Pancreas (tissue), 10 donors: ENCODE measurements around the gene DLG2. TPM values are rescaled to one million over a fixed set of nuclear protein-coding genes. Genes with fewer than 3 reads are reported as not detected.
"Not testable (repeated sequence)": the region's sequence is repeated elsewhere in the genome, so short reads cannot be mapped to it uniquely, and the experiment has no call there.

Experiments
- ATAC-seq, 4 donors: fragments of 200-7000 bp; cut with Tn5 transposase; one replicate each; pipeline versions ENCODE4 v1.8.0 to v1.9.1; 2020; ENCODE audit warnings: mild to moderate bottlenecking in 4 of 4, moderate library complexity in 4 of 4
- DNase-seq, 6 donors: peaks; one replicate each; pipeline ENCODE4 v3.0.0-alpha.2; 2020
- FAIRE-seq: peaks from 2 replicates; lab custom pipeline; 2012; peaks lifted over from hg19 to GRCh38; lab: Jason Lieb, UNC
- H3K27ac ChIP-seq, 4 donors: fragments of 200-600 bp; sonication (generic); 1 replicate in 3 of 4; 2 replicates in 1 of 4; pipeline versions ENCODE4 v1.5.0 to v1.8.0; 2020
- H3K27me3 ChIP-seq, 4 donors: fragments of 200-600 bp; one replicate each; pipeline ENCODE4 v1.8.0; 2021
- H3K36me3 ChIP-seq, 3 donors: fragments of 200-600 bp; sonication (generic) in 1 of 3; one replicate each; pipeline versions ENCODE4 v1.5.0 to v1.8.0; 2020 to 2021
- H3K4me1 ChIP-seq, 3 donors: fragments of 200-600 bp; one replicate each; pipeline ENCODE4 v1.8.0; 2021
- H3K4me3 ChIP-seq, 4 donors: fragments of 200-600 bp; sonication (generic) in 2 of 4; one replicate each; pipeline versions ENCODE4 v1.5.0 to v1.8.0; 2020 to 2021
- H3K9me3 ChIP-seq, 4 donors: fragments of 200-600 bp; one replicate each; pipeline ENCODE4 v1.8.0; 2021
- CTCF ChIP-seq, 4 donors: fragments of 200-600 bp; sonication (generic) in 3 of 4; IDR thresholded peaks; one replicate each; pipeline versions ENCODE4 v1.5.0 to v1.8.0; 2021; ENCODE audit warnings: antibody characterized with exemption in 4 of 4
- WGBS, 2 donors: extraction: QIAGEN DNeasy Blood & Tissue Kit; methylation state at CpG; one replicate each; pipeline ENCODE4 v1.1.7; 2013; 5-methylcytosine and 5-hydroxymethylcytosine counted together
- intact Hi-C, 3 donors: fragments of 100-400 bp; cut with DNase I; formaldehyde crosslinking; loops; one replicate each; pipeline versions ENCODE4 v1.11.1 to v1.14.2; 2022
- polyA plus RNA-seq, 2 donors: library from polyadenylated mRNA; stranded (reverse); fragments of 200-250 nt; gene quantifications; one replicate each; pipeline ENCODE4 v1.2.3, GENCODE V29; 2013
- total RNA-seq, 6 donors: library from RNA; stranded (reverse); fragmentation: NEBNext Ultra II Directional in 4 of 6; extraction: Animal tissue kit (Norgen Biotek cat#: 25700) in 4 of 6; gene quantifications; one replicate each; pipeline versions ENCODE4 v1.2.1 to v1.2.4, GENCODE V29; 2021 to 2023
- donor health status: healthy with polysubstance abuse.
- donor health status: DM: no; HTN: no; CAD: no; lungs with moderate emphysema.
- donor health status: DM: no; HTN: no; CAD: no.
- donor health status: control.
- donor health status: control.
- donor health status: Bipolar disorder and iron deficiency.
- donor health status: DM: yes; HTN: yes; CAD: no.
- donor health status: DM: no; HTN: no; CAD: no.
- donor health status: DM: no; HTN: no; CAD: no.
- donor health status: DM: yes; HTN: yes; CAD: no.

The DLG2 gene
- total and polyA plus RNA-seq, 8 donors, result 1.2 to 5.4 (median 3.6) TPM

- intact Hi-C loops, result no loop called here
- WGBS, 2 donors, result 45 to 54% methylated on average over 4 of the region's 4 CpGs
- ATAC-seq, result no peak
- no peak overlapping the region for H3K4me3 ChIP-seq
- no peaks in the 10 kb centered on the region for H3K27me3 ChIP-seq
- no peak for DNase-seq
- TF ChIP-seq CTCF (IDR thresholded peaks at IDR 0.05), result no peak
- no peaks in the 10 kb centered on the region for H3K4me1 ChIP-seq
- H3K36me3 ChIP-seq, result no peaks in the 10 kb centered on the region
- no peaks in the 10 kb centered on the region for H3K9me3 ChIP-seq
- no peak for FAIRE-seq
- H3K27ac ChIP-seq, result no peak overlapping the region
These were observed 395.6 kb downstream of the DLG2 start for GRCh38 chr11:85231588-85231987.

GRCh38 chr11:85229723-85230122 is 397.4 kb downstream of the DLG2 start:
- H3K36me3 ChIP-seq, FAIRE-seq, DNase-seq, H3K27ac ChIP-seq, H3K27me3 ChIP-seq, H3K4me3 ChIP-seq, H3K9me3 ChIP-seq, intact Hi-C loops, H3K4me1 ChIP-seq, ATAC-seq: not testable (repeated sequence)
- 93 to 100% methylated on average over 1 of the region's 1 CpG for WGBS, 2 donors

- WGBS, 2 donors, result 11 to 20% methylated on average over 2 of the region's 2 CpGs
- ATAC-seq (no peak), DNase-seq (no peak), FAIRE-seq (no peak)
- Histone ChIP-seq H3K27me3 (no peaks in the 10 kb centered on the region), H3K27ac (no peak overlapping the region), H3K9me3 (no peaks in the 10 kb centered on the region), H3K4me1 (no peaks in the 10 kb centered on the region), H3K36me3 (no peaks in the 10 kb centered on the region), H3K4me3 (no peak overlapping the region)
- no peak for TF ChIP-seq CTCF (IDR thresholded peaks at IDR 0.05)
- intact Hi-C loops, result no loop called here
These were observed 430.2 kb downstream of the DLG2 start for GRCh38 chr11:85196968-85197367.

GRCh38 chr11:85195934-85196333 is 431.2 kb downstream of the DLG2 start:
- Histone ChIP-seq H3K9me3 (no peaks in the 10 kb centered on the region), H3K4me3 (no peak overlapping the region), H3K36me3 (no peaks in the 10 kb centered on the region), H3K27ac (no peak overlapping the region), H3K4me1 (no peaks in the 10 kb centered on the region), H3K27me3 (no peaks in the 10 kb centered on the region)
- ATAC-seq (no peak), DNase-seq (no peak), FAIRE-seq (no peak)
- no peak for TF ChIP-seq CTCF (IDR thresholded peaks at IDR 0.05)
- intact Hi-C loops, result no loop called here
- WGBS, 2 donors, result 87 to 90% methylated on average over 3 of the region's 3 CpGs

- no peaks in the 10 kb centered on the region for H3K4me1 ChIP-seq
- 85 to 92% methylated on average over 1 of the region's 1 CpG for WGBS, 2 donors
- H3K4me3 ChIP-seq, result no peak overlapping the region
- TF ChIP-seq CTCF (IDR thresholded peaks at IDR 0.05), result no peak
- H3K9me3 ChIP-seq, result no peaks in the 10 kb centered on the region
- no peak for FAIRE-seq
- no peak for ATAC-seq
- intact Hi-C loops, result no loop called here
- no peak for DNase-seq
- no peaks in the 10 kb centered on the region for H3K27me3 ChIP-seq
- no peak overlapping the region for H3K27ac ChIP-seq
- no peaks in the 10 kb centered on the region for H3K36me3 ChIP-seq
These were observed 439.2 kb downstream of the DLG2 start for GRCh38 chr11:85187992-85188391.
